NCI-H1930 (cell line): ENCODE data around the gene COL4A6.

Experiments
- DNase-seq, 2 experiments: peaks; one replicate each; lab custom pipeline; 2025; lab: John Stamatoyannopoulos, UW

Gene COL4A6

GRCh38 chrX:108216919-108217571 is 221.2 kb downstream of the COL4A6 start:
- DNase-seq: no peak

- DNase-seq: no peak
Measured at GRCh38 chrX:108216405-108216804, 221.8 kb downstream of the COL4A6 start.

- no peak for DNase-seq
Measured at GRCh38 chrX:108211301-108211700, 226.9 kb downstream of the COL4A6 start.

- DNase-seq: no peak
Measured at GRCh38 chrX:108209006-108209554, 229.1 kb downstream of the COL4A6 start.

- DNase-seq: no peak
Measured at GRCh38 chrX:108203540-108203939, 234.7 kb downstream of the COL4A6 start.

- DNase-seq: peak; percentile 21 to 22
Measured at GRCh38 chrX:108199691-108200090, 238.5 kb downstream of the COL4A6 start.

- no peak for DNase-seq
Measured at GRCh38 chrX:108199041-108199440, 239.2 kb downstream of the COL4A6 start.

- DNase-seq: no peak
Measured at GRCh38 chrX:108198420-108198819, 239.8 kb downstream of the COL4A6 start.

GRCh38 chrX:108186811-108187210 is 251.4 kb downstream of the COL4A6 start:
- no peak for DNase-seq

GRCh38 chrX:108178143-108178498 is 260.1 kb downstream of the COL4A6 start:
- no peak for DNase-seq

GRCh38 chrX:108177351-108178142 is 260.7 kb downstream of the COL4A6 start:
- DNase-seq: no peak

- DNase-seq: no peak
Measured at GRCh38 chrX:108173874-108174273, 264.3 kb downstream of the COL4A6 start.

GRCh38 chrX:108171671-108172070 is 266.6 kb downstream of the COL4A6 start:
- no peak for DNase-seq

GRCh38 chrX:108169768-108170167 is 268.5 kb downstream of the COL4A6 start:
- no peak for DNase-seq

GRCh38 chrX:108168961-108169740 is 269.1 kb downstream of the COL4A6 start:
- no peak for DNase-seq

- DNase-seq: no peak
Measured at GRCh38 chrX:108167211-108167872, 270.9 kb downstream of the COL4A6 start.

- DNase-seq: peak; percentile 6 to 8
Measured at GRCh38 chrX:108165383-108166111, 272.7 kb downstream of the COL4A6 start.

- DNase-seq: no peak
Measured at GRCh38 chrX:108163333-108164082, 274.7 kb downstream of the COL4A6 start.

- DNase-seq: no peak
Measured at GRCh38 chrX:108162265-108162664, 276.0 kb downstream of the COL4A6 start.

- no peak for DNase-seq
Measured at GRCh38 chrX:108160309-108160708, 277.9 kb downstream of the COL4A6 start.
